Fibroblast of pulmonary artery (primary cell): ENCODE results near the gene RANBP10.

ENCODE experiments used
- DNase-seq: peaks from one replicate; pipeline ENCODE4 v3.0.0-alpha.2; 2010; ENCODE audit warnings: low read depth
- H3K4me3 ChIP-seq: replicated peaks from 2 replicates; pipeline ENCODE4 v1.5.1; 2011; ENCODE audit warnings: low read depth, mild to moderate bottlenecking, control low read depth, low read length, moderate library complexity
- CTCF ChIP-seq: IDR thresholded peaks from 2 replicates; pipeline ENCODE4 v1.5.1; 2011; ENCODE audit warnings: mild to moderate bottlenecking, control low read depth, low read length, inconsistent platforms; ENCODE audit errors: missing control alignments

RANBP10 gene

GRCh38 chr16:67770346-67770991 is 35.9 kb downstream of the RANBP10 start:
- no peak overlapping the region for H3K4me3 ChIP-seq
- DNase-seq = peak; percentile 53
- no peak for TF ChIP-seq CTCF

GRCh38 chr16:67767953-67768352 is 38.4 kb downstream of the RANBP10 start:
- no peak for TF ChIP-seq CTCF
- no peak overlapping the region for H3K4me3 ChIP-seq
- peak; percentile 66 for DNase-seq

GRCh38 chr16:67766291-67766690 is 40.1 kb downstream of the RANBP10 start:
- DNase-seq = no peak
- no peak for TF ChIP-seq CTCF
- no peak overlapping the region for H3K4me3 ChIP-seq

GRCh38 chr16:67764158-67764667 is 42.1 kb downstream of the RANBP10 start:
- H3K4me3 ChIP-seq = no peak overlapping the region
- DNase-seq = no peak
- no peak for TF ChIP-seq CTCF

GRCh38 chr16:67763066-67763465 is 43.3 kb downstream of the RANBP10 start:
- no peak for DNase-seq
- TF ChIP-seq CTCF = no peak
- no peak overlapping the region for H3K4me3 ChIP-seq

- H3K4me3 ChIP-seq = no peak overlapping the region
- TF ChIP-seq CTCF = no peak
- no peak for DNase-seq
These were observed 44.0 kb downstream of the RANBP10 start for GRCh38 chr16:67762385-67762784.

GRCh38 chr16:67761924-67762323 is 44.4 kb downstream of the RANBP10 start:
- no peak for TF ChIP-seq CTCF
- no peak overlapping the region for H3K4me3 ChIP-seq

More at GRCh38 chr16:67761924-67762323, 44.4 kb downstream of the RANBP10 start:
- DNase-seq = no peak
